Neural progenitor cell (in vitro differentiated cells): ENCODE measurements around the gene CHAD. TPM values are rescaled to one million over a fixed set of nuclear protein-coding genes. Genes with fewer than 3 reads are reported as not detected.

Source experiments
- DNase-seq: peaks from one replicate; pipeline ENCODE4 v3.0.0-alpha.2; 2016; ENCODE audit warnings: low spot score
- H2AFZ ChIP-seq: fragments of 200-600 bp; sonication (generic); replicated peaks from 2 replicates; pipeline ENCODE4 v1.6.1; 2016; ENCODE audit warnings: antibody characterized with exemption
- H3F3A ChIP-seq: fragments of 200-600 bp; sonication (generic); 2 replicates; pipeline ENCODE4 v1.6.1; 2016; ENCODE audit warnings: antibody characterized with exemption, low read depth
- H3K27ac ChIP-seq: fragments of 200-600 bp; sonication (generic); 2 replicates; pipeline ENCODE4 v1.5.1; 2016; ENCODE audit warnings: mild to moderate bottlenecking
- H3K27me3 ChIP-seq: fragments of 200-600 bp; sonication (generic); 2 replicates; pipeline ENCODE4 v1.6.1; 2016; ENCODE audit warnings: mild to moderate bottlenecking, moderate library complexity
- H3K36me3 ChIP-seq: fragments of 200-600 bp; sonication (generic); 2 replicates; pipeline ENCODE4 v1.5.1; 2016
- H3K4me1 ChIP-seq: fragments of 200-600 bp; sonication (generic); 2 replicates; pipeline ENCODE4 v1.6.1; 2016; ENCODE audit warnings: mixed run types
- H3K4me2 ChIP-seq: fragments of 200-600 bp; sonication (generic); 2 replicates; pipeline ENCODE4 v1.6.1; 2016
- H3K4me3 ChIP-seq: fragments of 200-600 bp; sonication (generic); 2 replicates; pipeline ENCODE4 v1.5.1; 2016
- H3K79me2 ChIP-seq: fragments of 200-600 bp; sonication (generic); 2 replicates; pipeline ENCODE4 v1.6.1; 2016; ENCODE audit warnings: low read depth
- H3K9ac ChIP-seq: fragments of 200-600 bp; sonication (generic); 2 replicates; pipeline ENCODE4 v1.6.1; 2016
- H3K9me3 ChIP-seq: fragments of 200-600 bp; sonication (generic); 2 replicates; pipeline ENCODE4 v1.5.1; 2016; ENCODE audit warnings: low read depth
- H4K20me1 ChIP-seq: fragments of 200-600 bp; sonication (generic); 2 replicates; pipeline ENCODE4 v1.6.1; 2016; ENCODE audit warnings: low read depth
- H3K27ac Mint-ChIP-seq: 3 replicates; pipeline ENCODE4 v1.8.0; 2021; ENCODE audit warnings: mixed read lengths
- H3K27me3 Mint-ChIP-seq: 2 replicates; pipeline ENCODE4 v1.8.0; 2022; ENCODE audit warnings: low read depth, mild to moderate bottlenecking, inconsistent platforms, moderate library complexity, mixed read lengths; ENCODE audit not compliant: insufficient read depth
- H3K36me3 Mint-ChIP-seq: 3 replicates; pipeline ENCODE4 v1.8.0; 2021; ENCODE audit warnings: mixed read lengths
- H3K4me1 Mint-ChIP-seq: 3 replicates; pipeline ENCODE4 v1.8.0; 2021; ENCODE audit warnings: mixed read lengths
- H3K4me3 Mint-ChIP-seq: 3 replicates; pipeline ENCODE4 v1.8.0; 2021; ENCODE audit warnings: mild to moderate bottlenecking, moderate library complexity, mixed read lengths
- H3K9me3 Mint-ChIP-seq: 3 replicates; pipeline ENCODE4 v1.8.0; 2020; ENCODE audit warnings: mixed read lengths
- EZH2 ChIP-seq: fragments of 200-600 bp; sonication (generic); IDR thresholded peaks from 2 replicates; pipeline ENCODE4 v1.6.1; 2017; ENCODE audit warnings: antibody characterized with exemption, mild to moderate bottlenecking, moderate library complexity
- EZH2phosphoT487 ChIP-seq: fragments of 200-600 bp; sonication (generic); IDR thresholded peaks from 2 replicates; pipeline ENCODE4 v1.6.1; 2017; ENCODE audit warnings: antibody characterized with exemption
- total RNA-seq: library from RNA; depleted of rRNA; stranded (reverse); fragments of >200 nt; gene quantifications from 2 replicates; pipeline ENCODE4 v1.2.3, GENCODE V29; 2015; ENCODE audit warnings: low replicate concordance
- TF ChIP-seq, protein P1 (sequence below): fragments of 200-600 bp; sonication (generic); IDR thresholded peaks from 2 replicates; pipeline ENCODE4 v1.5.1; 2017; ENCODE audit warnings: antibody characterized with exemption, mild to moderate bottlenecking

Gene CHAD
- total RNA-seq, 1 donor from 2014 or later, result not detected

DNA sequence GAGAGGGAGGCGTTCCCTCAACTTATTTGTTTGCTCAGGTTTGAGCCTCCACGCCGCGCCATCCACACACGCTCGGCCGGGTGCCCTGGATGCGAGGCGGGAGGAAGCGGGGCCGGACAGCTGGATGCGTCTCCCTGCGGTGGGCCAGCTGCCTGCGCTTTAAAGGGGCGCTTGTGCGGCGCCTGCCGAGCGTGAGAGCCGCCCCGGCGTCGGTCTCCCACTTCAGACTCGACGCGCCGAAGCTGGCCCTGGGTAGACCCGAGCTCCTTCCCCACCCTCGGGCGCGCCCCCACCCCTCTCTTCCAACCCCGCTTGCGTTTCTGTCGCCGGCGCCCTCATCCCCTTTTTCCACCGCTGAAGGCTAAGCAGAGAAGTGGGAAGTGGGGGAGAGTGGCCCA lies 527 bp upstream of the CHAD start:
- H3K4me2 ChIP-seq, result peak overlapping the region; percentile 94

DNA sequence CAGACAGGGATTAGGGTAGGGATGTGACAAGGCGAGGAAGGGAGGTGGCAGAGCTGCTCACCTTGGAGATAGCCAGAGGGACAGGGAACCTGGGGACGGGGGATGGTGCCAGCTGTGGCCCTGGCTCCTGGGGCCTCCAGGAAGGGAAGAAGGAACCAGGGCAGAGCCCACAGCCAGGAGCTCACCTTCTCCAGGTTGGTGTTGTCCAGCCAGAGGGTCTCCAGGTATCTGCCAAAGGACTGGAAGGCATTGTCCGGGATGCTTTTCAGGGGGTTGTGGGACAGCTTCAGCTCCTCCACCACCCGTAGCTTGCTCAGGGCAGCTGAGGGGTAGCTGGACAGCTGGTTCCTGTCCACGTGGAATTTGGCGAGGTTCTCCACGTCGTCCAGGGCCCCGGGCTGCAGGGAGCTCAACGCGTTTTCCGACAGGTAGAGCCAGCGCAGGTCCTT lies 801 bp downstream of the CHAD start:
- H3K4me2 ChIP-seq, result no peak overlapping the region

More for the DNA sequence above, 527 bp upstream of the CHAD start:
- no peak overlapping the region for H3K27ac ChIP-seq
- peak overlapping the region; percentile 57 for H2AFZ ChIP-seq
- no peaks in the 10 kb centered on the region for H3K79me2 ChIP-seq
- H3K27me3 ChIP-seq, result peaks cover 66% of the 10 kb centered on the region
- no peaks in the 10 kb centered on the region for H3K9me3 Mint-ChIP-seq
- no peak overlapping the region for H3K27ac Mint-ChIP-seq
- H3K36me3 ChIP-seq, result no peaks in the 10 kb centered on the region
- H3K4me3 ChIP-seq, result peak overlapping the region; percentile 62
- peaks cover 15% of the 10 kb centered on the region for H3K4me1 Mint-ChIP-seq
- no peak for TF ChIP-seq EZH2phosphoT487
- peak; percentile 40 for TF ChIP-seq EZH2
- TF ChIP-seq, protein P1, sequence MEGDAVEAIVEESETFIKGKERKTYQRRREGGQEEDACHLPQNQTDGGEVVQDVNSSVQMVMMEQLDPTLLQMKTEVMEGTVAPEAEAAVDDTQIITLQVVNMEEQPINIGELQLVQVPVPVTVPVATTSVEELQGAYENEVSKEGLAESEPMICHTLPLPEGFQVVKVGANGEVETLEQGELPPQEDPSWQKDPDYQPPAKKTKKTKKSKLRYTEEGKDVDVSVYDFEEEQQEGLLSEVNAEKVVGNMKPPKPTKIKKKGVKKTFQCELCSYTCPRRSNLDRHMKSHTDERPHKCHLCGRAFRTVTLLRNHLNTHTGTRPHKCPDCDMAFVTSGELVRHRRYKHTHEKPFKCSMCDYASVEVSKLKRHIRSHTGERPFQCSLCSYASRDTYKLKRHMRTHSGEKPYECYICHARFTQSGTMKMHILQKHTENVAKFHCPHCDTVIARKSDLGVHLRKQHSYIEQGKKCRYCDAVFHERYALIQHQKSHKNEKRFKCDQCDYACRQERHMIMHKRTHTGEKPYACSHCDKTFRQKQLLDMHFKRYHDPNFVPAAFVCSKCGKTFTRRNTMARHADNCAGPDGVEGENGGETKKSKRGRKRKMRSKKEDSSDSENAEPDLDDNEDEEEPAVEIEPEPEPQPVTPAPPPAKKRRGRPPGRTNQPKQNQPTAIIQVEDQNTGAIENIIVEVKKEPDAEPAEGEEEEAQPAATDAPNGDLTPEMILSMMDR, result no peak
- H3K36me3 Mint-ChIP-seq, result no peaks in the 10 kb centered on the region
- no peak overlapping the region for H3K4me3 Mint-ChIP-seq
- peak; percentile 39 for DNase-seq
- peaks cover 5% of the 10 kb centered on the region for H4K20me1 ChIP-seq
- peaks cover 10% of the 10 kb centered on the region for H3K4me1 ChIP-seq
- H3F3A ChIP-seq, result no peaks in the 10 kb centered on the region
- H3K9ac ChIP-seq, result no peak overlapping the region
- H3K9me3 ChIP-seq, result no peaks in the 10 kb centered on the region
- peaks cover 50% of the 10 kb centered on the region for H3K27me3 Mint-ChIP-seq

DNA sequence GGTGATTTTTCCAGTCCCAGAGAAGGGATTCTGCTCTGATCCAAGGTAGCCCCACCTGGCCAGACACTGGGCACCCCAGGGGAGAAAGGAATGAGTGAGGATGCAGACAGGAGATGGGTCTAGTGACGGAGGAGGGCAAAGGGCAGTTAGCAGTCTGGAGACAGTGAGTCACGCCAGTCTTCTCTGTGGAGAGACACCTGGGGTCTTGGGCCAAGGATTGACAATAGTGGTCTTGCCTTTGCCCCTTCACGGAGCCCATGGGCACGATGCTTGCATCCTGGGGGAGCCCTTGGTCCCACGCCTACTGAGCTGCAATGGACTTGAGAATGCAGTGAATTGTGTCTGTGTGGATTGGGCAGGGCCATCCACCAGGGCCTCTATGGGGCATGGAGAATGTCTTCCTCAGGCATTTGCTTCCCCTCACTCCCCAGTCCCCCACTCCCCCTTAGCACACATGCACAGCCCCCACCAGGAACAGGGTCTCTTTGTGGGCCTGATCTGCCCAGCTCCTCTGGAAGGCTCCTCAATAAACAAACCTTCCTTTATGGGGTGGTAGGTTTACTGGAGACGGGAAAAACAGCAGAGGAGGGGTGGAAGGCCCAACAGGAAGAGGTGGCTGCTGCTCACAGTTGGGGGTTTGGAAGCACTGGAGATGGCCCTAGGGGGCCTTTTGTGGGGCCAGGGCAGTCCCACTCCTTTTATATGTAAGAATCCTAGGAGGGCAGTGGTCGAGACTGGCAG lies 1.4 kb downstream of the CHAD start:
- H3K9me3 ChIP-seq, result no peaks in the 10 kb centered on the region
- no peak for DNase-seq
- H3K27ac Mint-ChIP-seq, result no peak overlapping the region
- no peaks in the 10 kb centered on the region for H3K36me3 Mint-ChIP-seq
- H3K27me3 Mint-ChIP-seq, result peaks cover 44% of the 10 kb centered on the region
- H3F3A ChIP-seq, result no peaks in the 10 kb centered on the region
- TF ChIP-seq, protein P1, result no peak
- TF ChIP-seq EZH2phosphoT487 (no peak), EZH2 (no peak)
- H3K4me3 Mint-ChIP-seq, result no peak overlapping the region
- H3K79me2 ChIP-seq, result no peaks in the 10 kb centered on the region
- peaks cover 10% of the 10 kb centered on the region for H3K4me1 ChIP-seq
- H3K27me3 ChIP-seq, result peaks cover 57% of the 10 kb centered on the region
- H3K9me3 Mint-ChIP-seq, result no peaks in the 10 kb centered on the region
- peaks cover 5% of the 10 kb centered on the region for H4K20me1 ChIP-seq
- no peak overlapping the region for H3K9ac ChIP-seq
- no peak overlapping the region for H2AFZ ChIP-seq
- no peaks in the 10 kb centered on the region for H3K36me3 ChIP-seq
- H3K4me2 ChIP-seq, result no peak overlapping the region
- H3K4me1 Mint-ChIP-seq, result peaks cover 15% of the 10 kb centered on the region
- no peak overlapping the region for H3K4me3 ChIP-seq
- H3K27ac ChIP-seq, result no peak overlapping the region

More for the DNA sequence above, 801 bp downstream of the CHAD start:
- peaks cover 10% of the 10 kb centered on the region for H3K4me1 ChIP-seq
- no peak overlapping the region for H2AFZ ChIP-seq
- Mint-ChIP-seq H3K4me1 (peaks cover 15% of the 10 kb centered on the region), H3K36me3 (no peaks in the 10 kb centered on the region), H3K4me3 (peak overlapping the region; percentile 69), H3K27ac (no peak overlapping the region), H3K9me3 (no peaks in the 10 kb centered on the region), H3K27me3 (peaks cover 44% of the 10 kb centered on the region)
- no peaks in the 10 kb centered on the region for H3K9me3 ChIP-seq
- no peak overlapping the region for H3K4me3 ChIP-seq
- peaks cover 57% of the 10 kb centered on the region for H3K27me3 ChIP-seq
- H3K79me2 ChIP-seq, result no peaks in the 10 kb centered on the region
- no peak overlapping the region for H3K9ac ChIP-seq
- no peaks in the 10 kb centered on the region for H3F3A ChIP-seq
- TF ChIP-seq EZH2phosphoT487, result no peak
- TF ChIP-seq, protein P1, result no peak
- no peak for TF ChIP-seq EZH2
- no peaks in the 10 kb centered on the region for H3K36me3 ChIP-seq
- no peak overlapping the region for H3K27ac ChIP-seq
- DNase-seq, result no peak
- peaks cover 5% of the 10 kb centered on the region for H4K20me1 ChIP-seq
